ENCODE data around the gene SMOC2.

GRCh38 chr6:168508903-168509302 lies 67.9 kb downstream of the SMOC2 start:
- TF ChIP-seq POLR2A (IDR thresholded peaks at IDR 0.05) = no peak
- TF ChIP-seq CTCF (IDR thresholded peaks at IDR 0.05) = no peak

All from thyroid gland (tissue), 4 donors.